HEK293 (cell line): Measurements from ENCODE around the gene TRIM46.
"Not testable (repeated sequence)": the region's sequence is repeated elsewhere in the genome, so short reads cannot be mapped to it uniquely, and the experiment has no call there.

Experiments used
- CTCF ChIA-PET: fragments of 350-600 bp; formaldehyde crosslinking; extraction: SDS; loops from one replicate; lab custom pipeline; 2021; ENCODE audit warnings: antibody characterized with exemption; lab: Yijun Ruan, JAX
- POLR2A ChIA-PET: fragments of 300-600 bp; formaldehyde crosslinking; extraction: SDS; loops from one replicate; lab custom pipeline; 2020; ENCODE audit warnings: antibody characterized with exemption, inconsistent platforms; lab: Yijun Ruan, JAX
- H3K27ac ChIP-seq: fragments of 200-500 bp; sonication (Bioruptor generic); 2 replicates; pipeline ENCODE4 v1.5.1; 2014; ENCODE audit warnings: low read depth, low read length, control low read depth, inconsistent platforms; ENCODE audit errors: extremely low read depth
- H3K36me3 ChIP-seq, 2 experiments: fragments of 200-500 bp in 1 of 2; sonication (Bioruptor generic) in 1 of 2; 1 replicate in 1 of 2; 2 replicates in 1 of 2; pipeline ENCODE4 v1.5.1; 2014 to 2017; ENCODE audit warnings: inconsistent platforms in 2 of 2, low read length in 2 of 2; ENCODE audit not compliant: control insufficient read depth in 2 of 2, insufficient read depth in 1 of 2
- H3K4me1 ChIP-seq: fragments of 200-500 bp; sonication (Bioruptor generic); 2 replicates; pipeline ENCODE4 v1.5.1; 2014; ENCODE audit warnings: mild to moderate bottlenecking, low read length, inconsistent platforms; ENCODE audit not compliant: control insufficient read depth, insufficient read depth
- H3K4me3 ChIP-seq: 2 replicates; pipeline ENCODE4 v1.5.1; 2011; ENCODE audit warnings: low read depth, mild to moderate bottlenecking, control low read depth, low read length, moderate library complexity
- H3K9me3 ChIP-seq: fragments of 200-500 bp; sonication (Bioruptor generic); 2 replicates; pipeline ENCODE4 v1.5.1; 2014; ENCODE audit warnings: low read depth, low read length, inconsistent platforms; ENCODE audit not compliant: control insufficient read depth, insufficient read depth
- GLI4 ChIP-seq: fragments of 450-650 bp; formaldehyde crosslinking; IDR thresholded peaks from 2 replicates; pipeline ENCODE4 v1.5.1; 2016; ENCODE audit warnings: missing biosample characterization, missing genetic modification characterization
- GLIS2 ChIP-seq: fragments of 450-650 bp; formaldehyde crosslinking; IDR thresholded peaks from 2 replicates; pipeline ENCODE4 v1.5.1; 2016; ENCODE audit warnings: missing biosample characterization, missing genetic modification characterization
- KLF1 ChIP-seq: fragments of 450-650 bp; formaldehyde crosslinking; IDR thresholded peaks from 2 replicates; pipeline ENCODE4 v1.5.1; 2016; ENCODE audit warnings: missing biosample characterization, missing genetic modification characterization
- KLF7 ChIP-seq: fragments of 450-650 bp; formaldehyde crosslinking; IDR thresholded peaks from 2 replicates; pipeline ENCODE4 v1.5.1; 2016; ENCODE audit warnings: missing biosample characterization, missing genetic modification characterization, borderline replicate concordance
- MZF1 ChIP-seq: fragments of 450-650 bp; formaldehyde crosslinking; IDR thresholded peaks from 2 replicates; pipeline ENCODE4 v1.5.1; 2017; ENCODE audit warnings: missing biosample characterization, missing genetic modification characterization, borderline replicate concordance
- REPIN1 ChIP-seq: fragments of 450-650 bp; formaldehyde crosslinking; IDR thresholded peaks from 2 replicates; pipeline ENCODE4 v1.5.1; 2017; ENCODE audit warnings: missing biosample characterization, missing genetic modification characterization, low read depth
- SCRT2 ChIP-seq: fragments of 450-650 bp; formaldehyde crosslinking; IDR thresholded peaks from 2 replicates; pipeline ENCODE4 v1.5.1; 2016; ENCODE audit warnings: missing biosample characterization, missing genetic modification characterization
- YY1 ChIP-seq: fragments of 450-650 bp; formaldehyde crosslinking; IDR thresholded peaks from 2 replicates; pipeline ENCODE4 v1.5.1; 2018; ENCODE audit warnings: missing biosample characterization, missing genetic modification characterization
- ZBTB8A ChIP-seq: fragments of 450-650 bp; formaldehyde crosslinking; IDR thresholded peaks from 2 replicates; pipeline ENCODE4 v1.5.1; 2016; ENCODE audit warnings: missing biosample characterization, missing genetic modification characterization
- ZEB2 ChIP-seq: fragments of 450-650 bp; formaldehyde crosslinking; IDR thresholded peaks from 2 replicates; pipeline ENCODE4 v1.5.1; 2016; ENCODE audit warnings: missing biosample characterization, missing genetic modification characterization
- ZNF121 ChIP-seq: fragments of 450-650 bp; formaldehyde crosslinking; IDR thresholded peaks from 2 replicates; pipeline ENCODE4 v1.5.1; 2016; ENCODE audit warnings: missing biosample characterization, missing genetic modification characterization
- ZNF132 ChIP-seq: fragments of 450-650 bp; formaldehyde crosslinking; IDR thresholded peaks from 2 replicates; pipeline ENCODE4 v1.5.1; 2017; ENCODE audit warnings: missing biosample characterization, missing genetic modification characterization, borderline replicate concordance
- ZNF16 ChIP-seq: fragments of 450-650 bp; formaldehyde crosslinking; IDR thresholded peaks from 2 replicates; pipeline ENCODE4 v1.5.1; 2016; ENCODE audit warnings: low read depth, missing biosample characterization, missing genetic modification characterization
- ZNF24 ChIP-seq: fragments of 450-650 bp; formaldehyde crosslinking; IDR thresholded peaks from 2 replicates; pipeline ENCODE4 v1.5.1; 2016; ENCODE audit warnings: missing biosample characterization, missing genetic modification characterization
- ZNF335 ChIP-seq: fragments of 450-650 bp; formaldehyde crosslinking; conservative IDR thresholded peaks from 2 replicates; pipeline ENCODE4 v1.5.1; 2016; ENCODE audit warnings: missing biosample characterization, missing genetic modification characterization
- ZNF37A ChIP-seq: fragments of 450-650 bp; IDR thresholded peaks from 2 replicates; pipeline ENCODE4 v1.5.1; 2018; ENCODE audit warnings: missing biosample characterization, missing genetic modification characterization
- ZNF473 ChIP-seq: fragments of 450-650 bp; formaldehyde crosslinking; IDR thresholded peaks from 2 replicates; pipeline ENCODE4 v1.5.1; 2017; ENCODE audit warnings: missing biosample characterization, missing genetic modification characterization
- ZNF514 ChIP-seq: fragments of 450-650 bp; formaldehyde crosslinking; IDR thresholded peaks from 2 replicates; pipeline ENCODE4 v1.5.1; 2016; ENCODE audit warnings: missing biosample characterization, missing genetic modification characterization
- ZNF558 ChIP-seq: fragments of 450-650 bp; formaldehyde crosslinking; IDR thresholded peaks from 2 replicates; pipeline ENCODE4 v1.5.1; 2016; ENCODE audit warnings: missing biosample characterization, missing genetic modification characterization
- ZNF626 ChIP-seq: fragments of 450-650 bp; sonication (Bioruptor Pico); formaldehyde crosslinking; IDR thresholded peaks from 2 replicates; pipeline ENCODE4 v1.5.1; 2018; ENCODE audit warnings: missing biosample characterization, missing genetic modification characterization, inconsistent platforms
- ZNF658 ChIP-seq: fragments of 450-650 bp; formaldehyde crosslinking; IDR thresholded peaks from 2 replicates; pipeline ENCODE4; 2016; ENCODE audit warnings: missing biosample characterization, missing genetic modification characterization
- ZNF776 ChIP-seq: fragments of 450-650 bp; formaldehyde crosslinking; IDR thresholded peaks from 2 replicates; pipeline ENCODE4 v1.5.0; 2017; ENCODE audit warnings: missing biosample characterization, missing genetic modification characterization, borderline replicate concordance
- TF ChIP-seq, protein P1 (sequence below): fragments of 450-650 bp; formaldehyde crosslinking; optimal IDR thresholded peaks from 2 replicates; pipeline ENCODE3; 2016; ENCODE audit warnings: missing biosample characterization, mild to moderate bottlenecking, missing genetic modification characterization
- TF ChIP-seq, protein P2 (sequence below): fragments of 450-650 bp; formaldehyde crosslinking; IDR thresholded peaks from 2 replicates; pipeline ENCODE4 v1.5.1; 2017; ENCODE audit warnings: missing biosample characterization, missing genetic modification characterization
- TF ChIP-seq, protein P3 (sequence below): fragments of 450-650 bp; formaldehyde crosslinking; IDR thresholded peaks from 2 replicates; pipeline ENCODE4 v1.5.1; 2016; ENCODE audit warnings: missing biosample characterization, missing genetic modification characterization
- TF ChIP-seq, protein P4 (sequence below): fragments of 450-650 bp; formaldehyde crosslinking; IDR thresholded peaks from 2 replicates; pipeline ENCODE4; 2016; ENCODE audit warnings: missing biosample characterization, missing genetic modification characterization

Gene TRIM46

DNA sequence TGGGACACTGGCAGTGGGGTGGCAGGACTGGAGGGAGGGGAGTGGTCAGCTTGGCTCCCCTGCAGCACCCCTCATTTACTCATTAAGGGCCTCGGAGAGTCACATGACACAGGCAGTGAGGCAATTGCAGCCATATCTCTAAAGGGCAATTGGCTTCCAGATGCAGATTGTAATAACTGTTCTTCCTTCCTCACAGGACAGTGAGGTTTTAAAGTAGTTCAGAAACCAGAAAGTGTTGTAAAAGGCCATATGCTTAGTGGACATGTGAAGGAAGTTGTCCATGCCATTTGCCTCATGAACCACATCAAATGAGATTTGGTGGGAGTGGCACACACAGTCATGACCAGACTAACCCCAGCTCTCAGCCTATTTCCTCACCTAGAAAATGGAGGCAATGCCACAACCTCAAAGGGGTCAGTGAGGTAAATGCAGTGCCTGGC is 46.0 kb downstream of the TRIM46 start (continued):
- TF ChIP-seq SCRT2 (tag by site-specific recombination) (0 out of 2 replicates have a peak, but pooled peaks have one; percentile 49), ZNF514 (no peak), ZNF132 (no peak), ZNF37A (tag by site-specific recombination) (no peak), GLIS2 (tag by site-specific recombination) (peak; percentile 52; the same call in 1 of the 2 replicates), ZNF558 (no peak), ZNF626 (tag by site-specific recombination) (no peak), ZNF473 (tag by site-specific recombination) (no peak), ZNF658 (tag by site-specific recombination) (no peak), MZF1 (tag by site-specific recombination) (no peak), GLI4 (tag by site-specific recombination) (no peak)
- TF ChIP-seq, protein P1, sequence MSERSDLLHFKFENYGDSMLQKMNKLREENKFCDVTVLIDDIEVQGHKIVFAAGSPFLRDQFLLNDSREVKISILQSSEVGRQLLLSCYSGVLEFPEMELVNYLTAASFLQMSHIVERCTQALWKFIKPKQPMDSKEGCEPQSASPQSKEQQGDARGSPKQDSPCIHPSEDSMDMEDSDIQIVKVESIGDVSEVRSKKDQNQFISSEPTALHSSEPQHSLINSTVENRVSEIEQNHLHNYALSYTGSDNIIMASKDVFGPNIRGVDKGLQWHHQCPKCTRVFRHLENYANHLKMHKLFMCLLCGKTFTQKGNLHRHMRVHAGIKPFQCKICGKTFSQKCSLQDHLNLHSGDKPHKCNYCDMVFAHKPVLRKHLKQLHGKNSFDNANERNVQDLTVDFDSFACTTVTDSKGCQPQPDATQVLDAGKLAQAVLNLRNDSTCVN (tag by site-specific recombination) = no peak
- TF ChIP-seq, protein P2, sequence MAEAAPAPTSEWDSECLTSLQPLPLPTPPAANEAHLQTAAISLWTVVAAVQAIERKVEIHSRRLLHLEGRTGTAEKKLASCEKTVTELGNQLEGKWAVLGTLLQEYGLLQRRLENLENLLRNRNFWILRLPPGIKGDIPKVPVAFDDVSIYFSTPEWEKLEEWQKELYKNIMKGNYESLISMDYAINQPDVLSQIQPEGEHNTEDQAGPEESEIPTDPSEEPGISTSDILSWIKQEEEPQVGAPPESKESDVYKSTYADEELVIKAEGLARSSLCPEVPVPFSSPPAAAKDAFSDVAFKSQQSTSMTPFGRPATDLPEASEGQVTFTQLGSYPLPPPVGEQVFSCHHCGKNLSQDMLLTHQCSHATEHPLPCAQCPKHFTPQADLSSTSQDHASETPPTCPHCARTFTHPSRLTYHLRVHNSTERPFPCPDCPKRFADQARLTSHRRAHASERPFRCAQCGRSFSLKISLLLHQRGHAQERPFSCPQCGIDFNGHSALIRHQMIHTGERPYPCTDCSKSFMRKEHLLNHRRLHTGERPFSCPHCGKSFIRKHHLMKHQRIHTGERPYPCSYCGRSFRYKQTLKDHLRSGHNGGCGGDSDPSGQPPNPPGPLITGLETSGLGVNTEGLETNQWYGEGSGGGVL (tag by site-specific recombination) = no peak
- TF ChIP-seq, all 188 proteins: peak for 4

DNA sequence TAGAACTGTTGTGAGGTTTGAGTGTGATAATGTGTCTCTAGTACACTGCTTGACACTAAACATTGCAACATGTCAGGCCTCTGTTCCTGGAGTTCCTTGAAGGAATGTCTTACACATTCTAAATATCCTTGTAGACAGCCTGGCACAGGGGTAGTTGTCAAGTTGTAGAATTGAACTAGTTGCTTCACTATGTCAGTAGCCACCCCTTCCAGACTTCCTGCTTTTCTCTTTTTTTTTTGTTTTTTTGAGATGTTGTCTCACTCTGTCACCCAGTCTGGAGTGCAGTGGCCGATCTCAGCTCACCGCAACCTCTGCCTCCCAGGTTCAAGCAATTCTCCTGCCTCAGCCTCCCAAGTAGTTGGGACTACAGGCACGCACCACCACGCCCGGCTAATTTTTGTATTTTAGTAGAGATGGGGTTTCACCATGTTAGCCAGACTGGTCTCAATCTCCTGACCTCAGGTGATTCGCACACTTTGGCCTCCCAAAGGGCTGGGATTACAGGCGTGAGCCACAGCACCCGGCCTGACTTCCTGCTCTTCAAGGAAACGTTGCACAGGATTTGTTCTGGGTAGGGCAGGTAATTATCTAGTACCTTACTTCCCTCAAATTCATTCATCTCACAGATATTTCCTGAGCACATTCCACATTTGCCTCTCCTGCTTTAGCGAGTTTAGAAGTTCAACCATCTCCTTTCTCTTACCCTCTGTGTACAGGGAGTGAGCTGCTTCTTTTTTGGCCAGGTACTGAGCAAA is 46.7 kb downstream of the TRIM46 start:
- H3K4me1 ChIP-seq, POLR2A ChIA-PET, H3K4me3 ChIP-seq, H3K9me3 ChIP-seq, H3K27ac ChIP-seq: not testable (repeated sequence)
- H3K36me3 ChIP-seq = peaks cover 0 to 12% of the 10 kb centered on the region in 2 experiments; a peak in 1 of 3 replicates
- CTCF ChIA-PET = interaction anchor here (1.0 kb wide), 1 partner anchor 30 kb away, joined by 3 read pairs; no protein-coding TSS in a partner anchor

DNA sequence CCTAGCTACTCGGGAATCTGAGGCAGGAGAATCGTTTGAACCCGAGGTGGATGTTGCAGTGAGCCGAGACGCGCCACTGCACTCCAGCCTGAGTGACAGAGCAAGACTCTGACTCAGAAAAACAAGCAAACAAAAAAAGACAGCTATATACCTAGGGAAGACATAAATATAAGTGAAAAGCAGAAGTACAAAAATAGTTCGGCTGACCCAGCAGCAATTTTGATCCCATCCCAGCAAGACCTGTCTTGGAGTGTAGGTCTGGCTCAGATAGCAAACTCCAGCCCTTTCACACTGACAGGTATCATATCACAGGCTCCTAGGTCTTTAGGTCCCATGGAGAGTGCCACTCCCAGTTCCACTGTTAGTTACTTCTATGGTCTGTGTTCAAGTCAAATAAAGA is 49.4 kb downstream of the TRIM46 start:
- POLR2A ChIA-PET = no interaction called here
- Histone ChIP-seq H3K27ac (no peak overlapping the region), H3K36me3 (no peaks in the 10 kb centered on the region), H3K9me3 (no peaks in the 10 kb centered on the region), H3K4me3 (no peak overlapping the region), H3K4me1 (peaks cover 3% of the 10 kb centered on the region)
- CTCF ChIA-PET = interaction anchor here (0.6 to 2.9 kb wide), 5 partner anchors 16 to 100 kb away, joined by 3 to 16 read pairs (median 3); partner anchors contain the start of gene KRTCAP2
- TF ChIP-seq, protein P3, sequence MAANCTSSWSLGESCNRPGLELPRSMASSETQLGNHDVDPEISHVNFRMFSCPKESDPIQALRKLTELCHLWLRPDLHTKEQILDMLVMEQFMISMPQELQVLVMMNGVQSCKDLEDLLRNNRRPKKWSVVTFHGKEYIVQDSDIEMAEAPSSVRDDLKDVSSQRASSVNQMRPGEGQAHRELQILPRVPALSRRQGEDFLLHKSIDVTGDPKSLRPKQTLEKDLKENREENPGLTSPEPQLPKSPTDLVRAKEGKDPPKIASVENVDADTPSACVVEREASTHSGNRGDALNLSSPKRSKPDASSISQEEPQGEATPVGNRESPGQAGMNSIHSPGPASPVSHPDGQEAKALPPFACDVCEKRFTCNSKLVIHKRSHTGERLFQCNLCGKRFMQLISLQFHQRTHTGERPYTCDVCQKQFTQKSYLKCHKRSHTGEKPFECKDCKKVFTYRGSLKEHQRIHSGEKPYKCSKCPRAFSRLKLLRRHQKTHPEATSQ (tag by site-specific recombination) = no peak
- TF ChIP-seq YY1 (tag by site-specific recombination) (no peak), ZNF335 (tag by site-specific recombination) (no peak), REPIN1 (tag by site-specific recombination) (no peak), KLF1 (tag by site-specific recombination) (no peak), KLF7 (tag by site-specific recombination) (no peak), ZNF16 (tag by site-specific recombination) (no peak), MZF1 (tag by site-specific recombination) (no peak), ZEB2 (no peak), ZNF121 (no peak), ZBTB8A (no peak), ZNF776 (tag by site-specific recombination) (no peak), ZNF24 (no peak), GLIS2 (tag by site-specific recombination) (no peak)
- TF ChIP-seq, protein P1 (tag by site-specific recombination) = no peak
- TF ChIP-seq, protein P4, sequence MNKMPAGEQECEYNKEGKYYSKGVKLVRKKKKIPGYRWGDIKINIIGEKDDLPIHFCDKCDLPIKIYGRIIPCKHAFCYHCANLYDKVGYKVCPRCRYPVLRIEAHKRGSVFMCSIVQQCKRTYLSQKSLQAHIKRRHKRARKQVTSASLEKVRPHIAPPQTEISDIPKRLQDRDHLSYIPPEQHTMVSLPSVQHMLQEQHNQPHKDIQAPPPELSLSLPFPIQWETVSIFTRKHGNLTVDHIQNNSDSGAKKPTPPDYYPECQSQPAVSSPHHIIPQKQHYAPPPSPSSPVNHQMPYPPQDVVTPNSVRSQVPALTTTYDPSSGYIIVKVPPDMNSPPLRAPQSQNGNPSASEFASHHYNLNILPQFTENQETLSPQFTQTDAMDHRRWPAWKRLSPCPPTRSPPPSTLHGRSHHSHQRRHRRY (tag by site-specific recombination) = no peak
